Epidermal melanocyte (primary cell): ENCODE data around the gene NTM.

Experiments
- DNase-seq: peaks from one replicate; pipeline ENCODE4 v3.0.0; 2011; ENCODE audit warnings: low spot score; ENCODE audit not compliant: insufficient read length

NTM gene

DNA sequence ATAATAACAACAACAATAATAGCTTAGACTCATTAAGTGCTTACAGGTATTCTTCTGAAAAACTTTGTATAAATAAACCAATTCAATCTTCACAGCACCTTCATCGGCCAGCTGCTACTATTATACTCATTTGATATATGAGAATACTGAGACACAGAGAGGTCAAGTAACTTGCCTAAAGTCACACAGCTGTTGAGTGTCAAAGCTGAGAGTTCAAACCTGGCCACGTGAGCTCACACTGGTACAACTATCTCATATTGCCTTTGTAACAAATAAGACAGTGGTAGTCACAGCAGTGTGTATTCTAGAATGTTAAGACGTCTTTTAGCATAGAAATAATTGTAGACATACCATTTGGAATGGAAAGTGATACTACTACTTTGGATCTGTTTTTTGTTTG lies 268.5 kb downstream of the NTM start:
- no peak for DNase-seq

DNA sequence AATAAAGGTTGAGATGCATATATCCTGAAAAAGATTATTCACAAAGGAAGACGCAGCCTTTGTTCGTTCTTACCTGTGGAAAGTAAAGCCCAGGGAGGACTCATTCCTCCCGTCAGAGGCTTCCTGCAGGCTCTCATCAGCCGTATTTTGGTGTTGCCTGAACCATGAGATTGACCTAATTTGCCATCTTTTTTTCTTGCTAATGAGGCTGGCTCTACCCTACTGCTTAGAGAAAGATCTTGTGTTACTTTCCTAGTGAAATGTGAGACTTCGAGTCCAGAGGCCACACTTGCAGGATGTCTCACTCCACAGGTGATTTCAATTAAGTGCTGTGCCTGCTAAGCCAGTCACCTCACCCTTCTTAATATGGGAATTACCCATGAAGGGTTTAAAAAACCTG lies 269.9 kb downstream of the NTM start:
- DNase-seq, result no peak

DNA sequence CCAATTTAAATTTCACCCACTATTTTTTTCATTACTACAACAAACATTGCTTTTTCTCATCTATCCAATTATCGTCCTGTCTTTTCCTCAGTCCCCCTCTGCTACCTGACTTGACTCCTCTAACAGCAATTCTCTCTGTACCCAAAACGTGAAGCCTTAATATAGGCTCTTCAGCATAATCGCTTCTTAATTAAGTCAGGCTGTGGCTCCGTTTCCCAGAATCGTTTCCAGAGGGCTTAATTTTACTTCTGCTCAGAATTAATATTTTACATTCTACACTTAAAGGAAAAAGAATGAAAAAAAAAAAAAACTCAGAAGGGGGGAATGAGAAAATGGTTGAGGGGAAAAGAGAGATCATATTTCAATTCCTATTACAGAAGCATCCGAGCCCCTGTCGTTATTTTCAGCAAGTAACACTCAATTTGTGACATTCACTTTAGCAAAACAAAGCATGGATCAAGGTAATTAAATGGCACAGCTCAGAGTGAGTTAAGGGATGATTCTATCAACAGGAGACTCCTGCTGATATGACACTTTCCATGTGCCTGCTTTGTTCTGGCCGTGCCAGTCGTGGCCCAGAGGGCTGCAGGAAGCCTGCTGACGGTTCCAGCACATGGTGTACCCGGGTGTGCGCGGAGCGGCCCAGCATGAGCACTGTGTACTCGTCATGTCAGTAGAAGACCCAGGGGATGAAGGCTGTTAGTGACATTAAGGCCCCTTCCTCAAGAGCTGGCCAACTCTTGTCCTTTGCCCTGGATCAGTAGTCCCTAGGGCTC lies 272.5 kb downstream of the NTM start:
- no peak for DNase-seq

DNA sequence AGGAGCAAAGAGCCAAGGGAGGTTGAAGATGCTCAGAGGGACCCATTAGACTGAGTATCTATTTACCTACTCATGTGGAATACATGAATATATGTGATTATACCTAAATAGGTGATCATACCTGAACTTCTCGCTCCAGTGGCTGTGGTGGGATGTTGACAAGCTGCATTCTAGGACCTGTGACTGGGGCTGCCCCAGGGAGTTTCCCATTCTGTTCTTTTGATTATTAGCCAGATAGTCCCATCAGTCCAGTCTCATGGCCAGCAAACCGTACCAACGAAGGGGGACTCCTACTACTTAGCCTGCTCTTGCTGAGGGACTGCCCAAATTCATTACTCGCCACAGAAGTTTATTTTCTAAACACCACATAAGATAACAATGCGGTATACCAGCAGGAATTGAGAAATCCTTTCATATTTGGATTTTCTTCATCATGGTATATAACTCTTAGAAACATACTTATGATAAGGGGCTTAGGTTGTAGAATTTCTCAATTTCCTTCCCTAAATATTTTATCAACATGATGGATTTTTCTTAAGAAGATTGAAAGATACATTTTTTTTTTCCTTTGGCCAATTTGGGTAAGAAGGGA lies 273.9 kb downstream of the NTM start:
- DNase-seq, result no peak

DNA sequence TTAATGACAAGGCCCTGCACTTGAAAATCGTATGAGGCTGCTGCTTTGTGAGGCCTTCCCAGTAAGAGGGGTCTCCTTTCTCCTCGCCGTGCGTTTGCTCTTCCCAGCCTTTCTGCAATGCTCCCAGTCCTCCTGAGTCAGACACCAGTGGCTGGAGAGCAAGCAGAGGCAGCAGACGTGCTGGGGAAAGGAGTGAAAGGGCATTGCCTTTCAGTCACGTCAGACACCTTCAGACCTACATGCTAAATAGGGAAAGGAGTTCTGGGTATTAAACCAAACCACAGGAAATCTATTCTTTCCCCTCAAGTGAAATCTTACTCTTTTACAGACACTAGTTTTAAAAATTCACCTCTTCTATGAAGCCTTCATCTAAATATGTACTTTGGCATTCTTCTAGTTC lies 274.8 kb downstream of the NTM start:
- no peak for DNase-seq

DNA sequence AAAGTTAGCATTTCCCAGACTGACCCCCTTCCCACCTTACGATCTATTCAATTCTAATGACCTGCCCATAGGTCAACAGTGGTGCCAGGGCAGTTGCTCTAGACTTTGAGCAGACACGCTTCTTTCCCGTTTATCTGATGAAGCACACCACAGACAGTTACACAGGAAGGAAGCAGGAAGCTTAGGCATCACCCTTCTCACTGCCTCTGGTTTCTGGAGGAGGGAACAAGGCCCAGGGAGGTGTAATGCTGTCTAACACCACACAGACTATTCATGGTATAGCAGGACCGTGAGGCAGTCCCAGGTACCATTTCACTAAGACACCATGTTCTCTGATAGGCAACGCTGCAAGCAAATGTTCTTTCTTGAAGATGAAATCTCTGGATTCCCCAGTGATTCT lies 279.4 kb downstream of the NTM start:
- DNase-seq, result no peak

DNA sequence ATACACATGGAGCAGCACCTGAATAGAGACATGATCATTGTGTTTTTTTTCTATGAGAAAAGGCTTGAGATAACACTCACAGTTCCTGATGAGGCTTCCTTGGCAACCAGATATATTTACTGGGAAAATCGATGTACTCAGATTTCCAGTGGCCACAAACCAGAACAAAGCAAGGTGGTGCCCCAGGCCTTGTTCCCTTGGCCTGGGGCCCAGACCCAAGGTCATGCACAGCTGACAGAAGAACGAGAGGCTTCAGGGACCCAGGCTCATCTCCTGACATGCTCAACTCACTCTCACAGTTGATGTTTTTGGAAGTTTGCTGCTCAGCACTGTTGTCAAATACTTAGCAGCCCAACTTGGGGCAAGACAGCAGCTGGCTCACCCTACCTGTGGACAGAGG lies 281.8 kb downstream of the NTM start:
- no peak for DNase-seq

DNA sequence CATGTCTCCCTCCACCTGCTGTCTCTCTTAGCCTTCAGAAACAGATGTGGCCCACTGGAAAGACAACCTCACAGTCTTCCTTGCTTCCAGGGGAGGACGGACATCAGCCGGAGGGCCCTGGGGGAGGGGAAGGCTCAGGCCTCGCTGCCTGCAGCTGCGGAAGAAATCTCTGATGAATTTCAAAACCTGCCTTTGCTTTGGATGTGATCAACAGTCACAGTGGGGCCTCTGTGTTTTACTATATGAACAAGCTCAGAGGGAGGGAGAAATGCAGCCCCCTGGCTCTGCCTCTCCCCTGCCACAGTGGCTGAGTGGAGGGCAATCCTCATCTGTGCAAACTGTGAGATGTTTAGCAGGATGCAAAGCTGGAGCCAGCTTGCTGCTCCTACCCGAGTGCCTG lies 282.8 kb downstream of the NTM start:
- no peak for DNase-seq

DNA sequence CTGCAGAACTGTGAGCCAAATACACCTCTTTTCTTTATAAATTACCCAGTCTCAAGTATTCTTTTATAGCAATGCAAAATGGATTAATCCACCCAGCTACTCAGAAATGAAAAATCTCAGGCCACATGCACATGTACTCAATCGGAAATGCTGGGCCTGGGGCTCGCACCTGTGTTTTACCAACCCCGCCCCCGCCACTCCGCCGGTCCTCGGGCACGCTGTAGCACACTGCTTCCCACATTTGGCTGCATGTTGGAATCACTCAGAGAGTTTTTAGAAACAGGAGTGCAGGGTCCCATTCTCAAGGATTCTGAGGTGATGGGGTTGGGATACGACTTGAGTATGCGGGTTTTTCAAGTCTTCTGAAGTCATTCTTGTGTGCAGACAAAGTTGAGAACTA lies 284.4 kb downstream of the NTM start:
- DNase-seq, result no peak

DNA sequence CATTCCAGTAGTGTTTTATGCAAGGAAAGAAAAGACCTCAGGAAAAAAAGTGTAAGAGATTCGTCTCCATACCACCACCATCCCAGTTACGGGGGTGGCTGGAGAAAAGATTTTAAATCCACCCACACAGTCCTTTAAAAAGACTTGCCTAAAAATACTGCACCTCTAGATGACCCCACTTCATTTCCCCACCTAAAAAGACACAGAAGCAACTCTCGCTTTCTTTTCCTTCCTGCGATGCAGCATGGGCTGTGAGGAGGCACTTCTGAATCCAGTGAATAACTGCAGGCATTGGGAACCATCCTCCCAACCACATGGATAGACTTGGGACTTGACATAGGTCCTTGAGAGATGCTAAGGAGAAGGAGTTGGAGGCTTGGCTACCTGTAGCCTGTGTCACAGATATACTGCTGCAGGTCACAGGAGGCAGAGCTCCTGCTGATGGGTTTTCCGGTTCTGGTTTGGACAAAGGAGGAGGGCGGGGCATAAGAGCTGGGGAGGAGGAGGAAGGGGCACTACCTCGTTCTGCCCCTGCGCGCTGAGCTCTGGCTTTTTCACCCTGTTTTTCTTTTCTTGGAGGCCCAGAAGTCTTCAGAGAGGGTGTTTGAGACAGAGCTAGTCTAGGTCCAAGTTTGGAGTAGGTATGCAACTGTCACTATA lies 285.9 kb downstream of the NTM start:
- no peak for DNase-seq

DNA sequence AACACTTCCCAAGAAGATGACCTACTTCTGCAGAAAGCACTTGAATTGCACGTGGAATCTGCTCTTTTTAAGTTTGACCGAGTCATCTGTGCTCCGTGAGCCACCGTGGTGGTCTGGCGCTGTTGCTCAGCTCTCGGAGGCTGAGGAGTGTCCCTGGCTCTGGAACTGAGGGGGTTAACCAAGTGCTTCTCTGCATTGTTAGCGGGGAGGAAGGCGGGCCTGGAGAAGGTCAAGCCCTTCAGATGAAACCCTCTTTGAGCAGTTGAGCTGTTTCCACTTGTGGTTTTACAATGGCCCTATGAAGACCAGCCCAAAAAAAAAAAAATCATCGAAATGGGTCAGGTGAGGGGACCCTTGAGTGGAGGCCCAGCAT lies 286.4 kb downstream of the NTM start:
- no peak for DNase-seq

DNA sequence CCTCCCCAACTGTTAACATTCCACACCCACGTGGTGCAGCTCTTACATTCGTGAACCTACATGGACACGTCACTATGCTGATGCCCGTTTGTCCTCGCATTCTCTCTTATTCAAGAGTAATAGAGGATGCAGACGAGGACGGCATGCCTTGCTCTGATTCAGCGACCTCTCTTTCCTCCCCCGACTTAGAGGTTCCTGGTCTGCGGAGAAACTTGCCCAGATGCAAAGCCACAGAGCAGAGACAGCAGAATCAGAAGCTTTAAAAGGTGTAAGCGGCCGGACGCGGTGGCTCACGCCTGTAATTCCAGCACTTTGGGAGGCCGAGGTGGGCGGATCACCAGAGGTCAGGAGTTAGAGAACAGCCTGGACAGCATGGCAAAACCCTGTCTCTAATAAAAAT lies 288.0 kb downstream of the NTM start:
- DNase-seq, result no peak

DNA sequence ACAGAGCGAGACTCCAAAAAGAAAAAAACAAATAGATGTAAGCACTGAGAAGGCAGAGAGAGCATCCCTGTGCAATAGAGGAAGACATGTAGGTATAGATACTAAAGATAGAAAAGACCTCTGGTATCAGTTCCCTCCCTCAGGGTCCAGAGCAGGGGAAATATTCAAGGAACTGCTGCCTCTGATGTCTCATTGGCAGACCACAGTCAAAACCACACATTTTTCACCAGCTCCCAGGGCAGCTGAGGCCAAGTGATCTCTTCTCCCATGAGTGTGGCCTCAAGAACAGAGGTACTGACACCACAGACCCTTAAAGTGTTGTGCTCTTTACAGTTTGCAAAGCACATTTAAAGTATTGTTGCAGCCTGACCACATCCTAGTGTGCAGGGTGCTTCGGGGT lies 288.5 kb downstream of the NTM start:
- no peak for DNase-seq

DNA sequence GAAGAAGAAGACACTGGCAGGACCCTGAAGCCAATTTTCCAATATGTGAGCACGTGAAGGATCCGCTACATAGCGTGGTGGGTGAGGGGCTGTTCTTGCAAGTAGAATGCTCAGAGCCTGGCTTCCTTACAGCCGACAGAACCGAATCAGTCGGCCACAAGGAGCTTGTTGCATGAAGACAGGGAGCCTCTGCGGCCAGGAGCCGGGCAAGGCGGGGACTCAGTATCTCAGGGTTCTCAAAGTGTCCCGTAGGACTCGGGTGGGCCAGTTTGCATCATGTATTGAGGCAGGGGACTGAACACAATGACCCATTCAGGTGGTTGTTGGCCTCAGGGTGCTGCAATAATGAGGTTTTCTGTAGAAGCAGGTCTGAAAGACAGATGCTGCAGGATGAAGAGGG lies 289.5 kb downstream of the NTM start:
- no peak for DNase-seq

DNA sequence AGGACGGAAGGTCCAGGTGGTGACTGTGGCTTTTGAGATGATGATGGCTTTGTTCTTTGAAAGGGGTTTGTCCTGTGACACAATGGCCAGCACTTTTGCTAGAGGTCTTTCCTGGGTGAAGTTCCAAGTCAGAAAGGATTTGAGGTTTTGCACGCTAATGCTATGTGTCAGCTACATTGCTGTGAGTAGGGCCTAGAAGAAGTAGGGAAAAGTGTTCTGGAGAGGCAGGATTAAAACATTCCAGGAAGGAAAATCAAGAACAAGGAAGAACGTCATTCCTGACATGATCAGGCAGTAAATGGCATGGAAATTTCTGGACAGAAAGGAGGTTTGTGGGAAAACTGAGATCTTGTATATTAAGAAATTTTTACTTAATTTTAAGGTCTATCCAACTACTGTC lies 290.7 kb downstream of the NTM start:
- no peak for DNase-seq

DNA sequence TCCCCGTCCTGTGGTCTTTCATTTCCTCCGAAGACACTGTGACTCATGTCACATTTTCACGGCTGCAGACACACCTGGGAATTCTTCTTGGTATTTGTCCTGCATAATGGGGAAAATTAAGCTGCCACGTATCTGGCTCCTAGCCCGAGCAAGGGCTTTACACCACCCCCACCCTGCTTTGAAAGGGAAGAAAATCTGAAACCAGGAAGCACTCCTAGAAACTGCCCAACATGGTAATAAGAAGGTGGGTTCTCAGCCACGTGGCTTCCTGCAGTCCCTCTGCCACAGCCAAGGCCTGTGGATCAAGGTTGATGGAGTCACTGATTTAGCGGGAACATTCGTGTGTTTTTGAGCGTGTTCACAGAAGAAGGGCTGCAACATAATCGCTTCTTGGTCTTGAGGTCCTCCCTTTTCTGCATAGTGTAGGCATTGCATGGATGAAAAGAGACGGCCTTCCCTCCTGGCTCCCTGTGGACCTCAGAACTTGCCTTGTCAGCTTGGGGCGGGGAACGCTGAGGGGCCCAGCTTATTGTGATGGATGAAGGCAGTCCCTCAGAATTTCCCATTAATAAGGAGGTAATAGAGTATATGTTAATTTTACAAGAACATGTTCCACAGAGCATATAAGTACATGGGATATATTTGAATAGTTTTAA lies 292.0 kb downstream of the NTM start:
- DNase-seq, result no peak

DNA sequence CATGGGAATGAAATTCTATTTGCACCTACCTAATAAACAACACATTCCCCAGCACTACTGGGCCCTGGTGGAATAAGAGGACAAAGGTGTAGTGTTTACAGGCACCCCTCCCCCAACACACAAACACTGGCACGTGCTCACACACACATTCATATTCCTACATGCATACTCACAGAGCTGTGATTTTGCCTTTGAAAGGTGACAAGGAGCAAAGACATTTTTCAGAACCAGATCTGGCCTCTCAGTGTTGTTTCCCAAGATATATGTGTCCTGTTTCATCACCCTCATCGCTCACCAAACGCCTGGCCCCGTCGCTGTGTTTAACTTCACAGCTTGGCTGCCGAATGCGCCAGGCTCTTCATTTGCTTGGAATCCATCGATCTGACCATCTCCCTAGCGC lies 292.6 kb downstream of the NTM start:
- DNase-seq, result no peak

DNA sequence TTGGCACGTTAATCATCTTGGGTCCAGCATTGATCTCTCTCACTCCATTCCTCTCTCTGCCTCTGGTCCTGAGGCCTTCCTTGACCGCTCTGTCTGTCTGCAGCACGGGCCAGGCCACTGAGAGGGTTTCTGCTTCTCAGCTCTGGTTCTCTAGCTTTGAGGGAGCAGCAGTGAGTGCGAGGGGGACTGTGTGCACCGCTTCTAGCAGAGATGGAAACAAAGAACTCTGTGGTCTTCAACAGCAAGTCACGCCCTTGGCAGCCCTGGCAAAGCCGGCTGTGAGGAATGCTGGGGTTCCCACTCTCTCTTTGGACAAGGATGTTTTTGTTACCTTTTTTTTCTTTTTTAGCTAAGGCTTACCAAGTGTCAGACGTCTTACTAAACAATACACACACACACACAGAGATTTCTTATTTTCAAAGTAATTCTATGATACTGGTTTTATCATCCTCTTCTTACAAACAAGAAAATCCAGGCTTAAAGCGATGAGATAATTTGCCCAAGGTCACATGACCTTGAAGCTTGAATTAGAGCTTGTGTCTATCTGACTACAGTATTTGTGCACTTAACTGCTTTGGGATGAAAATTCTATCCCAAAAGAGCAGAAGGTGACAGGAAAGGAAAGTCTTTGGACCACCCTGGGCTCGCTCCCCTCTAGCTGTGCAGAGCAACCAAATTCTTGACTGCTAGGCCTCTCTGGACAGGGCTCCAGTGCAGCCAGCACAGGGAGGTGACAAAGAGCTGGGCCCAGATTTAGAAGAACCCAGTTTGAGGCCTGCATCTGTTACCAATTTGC lies 293.2 kb downstream of the NTM start:
- DNase-seq, result no peak

DNA sequence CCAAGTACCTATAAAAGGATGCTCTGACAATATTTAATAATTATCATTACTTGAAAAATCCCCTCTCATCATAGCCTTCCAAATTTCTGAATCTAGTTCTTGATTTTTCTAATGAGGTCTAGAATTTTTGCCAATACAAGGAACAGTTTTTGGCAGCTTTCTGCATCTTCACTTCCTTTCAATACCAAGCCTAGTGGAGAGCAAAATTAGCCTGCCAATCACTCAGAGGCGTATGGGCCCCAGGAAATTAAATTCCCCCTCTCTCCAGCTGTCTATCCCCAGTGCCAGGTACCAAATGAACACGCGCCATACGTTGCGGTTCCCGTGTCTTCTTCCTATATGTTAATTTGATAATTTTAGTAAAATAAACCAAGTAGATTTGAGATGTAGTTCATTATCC lies 293.9 kb downstream of the NTM start:
- no peak for DNase-seq

DNA sequence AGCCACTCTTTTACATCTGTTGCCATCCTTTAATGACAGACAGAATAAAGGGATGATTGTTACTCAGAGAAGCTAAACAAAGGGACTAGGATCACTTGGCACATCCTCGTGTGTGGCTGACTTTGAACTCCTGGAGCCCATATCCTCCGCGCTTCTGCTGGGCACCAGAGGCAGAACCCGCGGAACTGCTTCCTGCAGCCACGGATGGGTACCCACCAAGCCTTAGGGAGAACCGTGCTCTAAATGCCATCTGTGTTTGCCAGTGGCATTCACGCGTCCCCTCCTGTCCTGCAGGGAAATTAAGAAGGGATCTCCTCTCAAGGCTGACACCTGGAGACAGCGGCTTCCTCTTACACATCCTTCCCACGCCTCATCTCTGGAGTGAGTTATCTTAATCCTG lies 294.4 kb downstream of the NTM start:
- no peak for DNase-seq

DNA sequence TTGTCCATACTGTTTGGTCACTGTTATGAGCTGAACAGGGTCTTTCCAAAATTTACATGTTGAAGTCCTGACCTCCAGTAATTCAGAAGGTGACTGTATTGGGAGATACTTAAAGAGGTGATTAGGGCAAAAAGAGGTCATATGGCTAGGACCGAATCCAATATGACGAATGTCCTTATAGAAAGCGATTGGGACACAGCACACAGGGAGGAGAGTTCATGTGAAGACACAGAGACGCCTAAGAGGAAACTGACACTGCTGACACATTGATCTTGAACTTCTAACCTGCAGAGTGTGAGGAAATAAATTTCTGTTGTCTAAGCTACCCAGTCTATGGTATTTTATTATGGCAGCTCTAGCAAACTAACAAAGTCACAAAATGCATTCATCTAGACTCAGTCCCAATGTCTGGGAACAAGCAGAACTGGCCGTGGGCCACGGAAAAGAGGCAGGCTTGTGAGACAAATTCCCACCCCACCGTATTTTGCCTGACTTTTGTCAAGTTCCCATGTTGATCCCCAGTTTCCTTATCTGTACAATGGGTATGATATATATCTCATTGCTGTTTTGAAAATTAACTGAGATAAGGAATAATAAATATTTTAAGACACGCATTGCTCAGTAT lies 295.0 kb downstream of the NTM start:
- DNase-seq, result no peak
